Left ventricle myocardium inferior (tissue), 1 donor: ENCODE data around the gene NAXD. TPM values are rescaled to one million over a fixed set of nuclear protein-coding genes. Genes with fewer than 3 reads are reported as not detected.

Experiments
- DNase-seq: peaks from one replicate; pipeline ENCODE4 v3.0.0-alpha.2; 2020
- H3K27ac ChIP-seq: fragments of 200-600 bp; replicated peaks from 2 replicates; pipeline ENCODE4 v1.8.0; 2021
- H3K27me3 ChIP-seq: fragments of 200-600 bp; 2 replicates; pipeline ENCODE4 v1.8.0; 2021; ENCODE audit warnings: low read depth
- H3K36me3 ChIP-seq: fragments of 200-600 bp; 2 replicates; pipeline ENCODE4 v1.8.0; 2021
- H3K4me1 ChIP-seq: fragments of 200-600 bp; 2 replicates; pipeline ENCODE4 v1.8.0; 2021
- H3K4me3 ChIP-seq: fragments of 200-600 bp; 2 replicates; pipeline ENCODE4 v1.8.0; 2021; ENCODE audit warnings: mild to moderate bottlenecking, moderate library complexity
- H3K9me3 ChIP-seq: fragments of 200-600 bp; replicated peaks from 2 replicates; pipeline ENCODE4 v1.8.0; 2021
- intact Hi-C: fragments of 100-400 bp; cut with micrococcal nuclease; formaldehyde crosslinking; loops from one replicate; pipeline ENCODE4 v1.11.0; 2022
- total RNA-seq: library from RNA; stranded (reverse); fragmentation: NEBNext Ultra II Directional; extraction: Animal tissue kit (Norgen Biotek cat#: 25700); gene quantifications from one replicate; pipeline ENCODE4 v1.2.1, GENCODE V29; 2021
- TF ChIP-seq, protein P1 (sequence below): fragments of 200-600 bp; IDR thresholded peaks from 2 replicates; pipeline ENCODE4 v1.8.0; 2021; ENCODE audit warnings: antibody characterized with exemption, mild to moderate bottlenecking, borderline replicate concordance
- donor health status: DM: no; HTN: yes; CAD: no; lungs with severe emphysema.

Gene NAXD
- total RNA-seq, 1 donor from 2014 or later = 28.0 TPM

DNA sequence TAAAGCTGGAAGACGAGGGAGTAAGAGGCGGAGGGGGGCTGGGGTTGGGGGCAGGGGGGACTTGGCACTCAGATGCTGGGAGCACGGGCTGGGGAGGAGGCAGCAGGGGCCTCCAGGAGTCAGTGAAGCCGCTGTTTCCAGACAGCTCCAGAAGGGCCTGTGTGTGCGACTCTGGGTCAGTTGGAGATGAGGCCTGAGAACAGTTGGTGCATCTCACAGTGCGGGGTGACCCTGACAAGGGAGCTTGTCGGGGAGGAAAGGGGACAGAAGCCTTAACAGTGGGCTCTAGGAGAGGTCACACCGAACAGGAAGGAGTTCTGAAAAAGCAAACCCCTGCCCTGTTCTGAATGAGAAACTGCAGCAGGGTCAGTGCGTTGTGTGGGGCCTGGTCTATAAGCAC is 11.2 kb downstream of the NAXD start:
- DNase-seq = no peak
- TF ChIP-seq, protein P1, sequence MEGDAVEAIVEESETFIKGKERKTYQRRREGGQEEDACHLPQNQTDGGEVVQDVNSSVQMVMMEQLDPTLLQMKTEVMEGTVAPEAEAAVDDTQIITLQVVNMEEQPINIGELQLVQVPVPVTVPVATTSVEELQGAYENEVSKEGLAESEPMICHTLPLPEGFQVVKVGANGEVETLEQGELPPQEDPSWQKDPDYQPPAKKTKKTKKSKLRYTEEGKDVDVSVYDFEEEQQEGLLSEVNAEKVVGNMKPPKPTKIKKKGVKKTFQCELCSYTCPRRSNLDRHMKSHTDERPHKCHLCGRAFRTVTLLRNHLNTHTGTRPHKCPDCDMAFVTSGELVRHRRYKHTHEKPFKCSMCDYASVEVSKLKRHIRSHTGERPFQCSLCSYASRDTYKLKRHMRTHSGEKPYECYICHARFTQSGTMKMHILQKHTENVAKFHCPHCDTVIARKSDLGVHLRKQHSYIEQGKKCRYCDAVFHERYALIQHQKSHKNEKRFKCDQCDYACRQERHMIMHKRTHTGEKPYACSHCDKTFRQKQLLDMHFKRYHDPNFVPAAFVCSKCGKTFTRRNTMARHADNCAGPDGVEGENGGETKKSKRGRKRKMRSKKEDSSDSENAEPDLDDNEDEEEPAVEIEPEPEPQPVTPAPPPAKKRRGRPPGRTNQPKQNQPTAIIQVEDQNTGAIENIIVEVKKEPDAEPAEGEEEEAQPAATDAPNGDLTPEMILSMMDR = no peak
- Histone ChIP-seq H3K27ac (no peak overlapping the region), H3K4me3 (no peak overlapping the region), H3K9me3 (no peaks in the 10 kb centered on the region), H3K27me3 (no peaks in the 10 kb centered on the region), H3K36me3 (peaks cover 79% of the 10 kb centered on the region), H3K4me1 (peaks cover 58% of the 10 kb centered on the region)
- intact Hi-C loops = no loop called here

DNA sequence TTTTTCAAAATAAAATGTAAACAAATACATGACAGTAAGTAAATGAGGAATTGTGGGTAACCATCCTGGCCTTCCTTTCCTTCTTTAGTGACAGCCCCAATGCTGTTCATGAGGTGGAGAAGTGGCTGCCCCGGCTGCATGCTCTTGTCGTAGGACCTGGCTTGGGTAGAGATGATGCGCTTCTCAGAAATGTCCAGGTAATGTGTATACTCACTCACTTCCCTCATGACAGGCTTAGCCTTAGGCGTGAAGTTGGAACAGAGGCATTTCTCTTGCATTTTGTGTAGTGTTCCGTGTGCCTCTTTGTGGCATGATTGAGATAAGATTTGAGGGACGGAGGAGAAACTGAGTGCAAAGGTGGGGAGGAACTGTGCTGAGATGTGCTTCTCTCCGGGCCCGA is 12.0 kb downstream of the NAXD start:
- Histone ChIP-seq H3K4me1 (peaks cover 50% of the 10 kb centered on the region), H3K27me3 (no peaks in the 10 kb centered on the region), H3K4me3 (no peak overlapping the region), H3K27ac (no peak overlapping the region), H3K36me3 (peaks cover 76% of the 10 kb centered on the region), H3K9me3 (no peaks in the 10 kb centered on the region)
- DNase-seq = no peak
- TF ChIP-seq, protein P1 = no peak
- intact Hi-C loops = no loop called here

DNA sequence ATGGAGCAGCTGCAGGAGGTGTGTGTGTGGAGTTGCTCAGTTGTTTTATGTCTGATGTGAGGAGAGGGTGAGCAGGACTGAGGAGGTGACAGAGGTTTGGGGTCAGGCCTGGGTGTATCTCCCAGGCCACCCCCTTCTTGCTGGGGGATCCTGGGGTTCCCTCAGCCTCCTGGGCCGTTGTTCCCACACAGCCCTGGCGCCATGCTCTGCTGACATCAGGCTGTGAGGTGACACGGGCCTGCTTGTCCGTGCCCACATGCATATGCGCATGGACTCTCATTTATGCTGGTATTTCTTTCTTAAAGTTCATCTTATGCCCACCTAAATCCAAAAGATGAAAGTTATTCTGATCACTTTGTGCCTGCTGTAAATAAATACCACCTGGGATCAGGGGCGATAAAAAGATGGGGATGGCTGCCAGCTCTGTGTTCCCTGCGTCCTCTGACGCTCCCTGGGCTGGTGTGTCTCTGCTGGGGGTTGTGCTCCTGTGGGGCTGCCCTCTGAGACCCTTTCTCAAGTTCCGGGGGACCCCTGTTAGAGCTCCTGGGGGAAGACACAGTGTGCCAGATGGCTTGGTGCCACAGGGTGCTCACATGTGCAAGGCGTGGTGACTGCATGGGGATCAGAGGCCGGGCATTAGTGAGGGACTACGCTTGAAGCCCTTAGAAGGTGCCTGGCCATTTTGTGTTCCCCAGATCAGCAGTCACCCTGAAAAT is 12.6 kb downstream of the NAXD start:
- Histone ChIP-seq H3K4me3 (no peak overlapping the region), H3K4me1 (peaks cover 47% of the 10 kb centered on the region), H3K27me3 (no peaks in the 10 kb centered on the region), H3K36me3 (peaks cover 70% of the 10 kb centered on the region), H3K27ac (peak overlapping the region; percentile 30), H3K9me3 (no peaks in the 10 kb centered on the region)
- intact Hi-C loops = no loop called here
- no peak for DNase-seq
- TF ChIP-seq, protein P1 = no peak

DNA sequence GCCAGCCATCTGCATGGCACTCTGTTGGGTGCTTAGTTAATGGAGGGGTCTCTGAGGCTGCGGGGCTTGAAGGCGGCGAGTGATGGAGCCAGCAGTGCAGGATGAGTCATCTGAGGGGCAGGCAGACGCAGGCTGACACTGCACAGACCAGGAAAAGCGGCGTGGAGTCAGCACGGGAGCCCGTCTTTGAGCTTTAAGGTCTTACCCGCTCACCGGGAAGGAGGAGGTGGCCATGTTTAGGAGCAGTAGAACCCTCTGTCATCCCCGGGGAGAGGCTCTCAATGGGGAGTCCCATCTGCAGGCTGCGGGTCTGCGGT is 13.1 kb downstream of the NAXD start:
- TF ChIP-seq, protein P1 = no peak
- Histone ChIP-seq H3K4me3 (no peak overlapping the region), H3K36me3 (peaks cover 65% of the 10 kb centered on the region), H3K9me3 (no peaks in the 10 kb centered on the region), H3K27ac (peak overlapping the region; percentile 30), H3K27me3 (no peaks in the 10 kb centered on the region), H3K4me1 (peaks cover 47% of the 10 kb centered on the region)
- intact Hi-C loops = no loop called here
- DNase-seq = no peak

DNA sequence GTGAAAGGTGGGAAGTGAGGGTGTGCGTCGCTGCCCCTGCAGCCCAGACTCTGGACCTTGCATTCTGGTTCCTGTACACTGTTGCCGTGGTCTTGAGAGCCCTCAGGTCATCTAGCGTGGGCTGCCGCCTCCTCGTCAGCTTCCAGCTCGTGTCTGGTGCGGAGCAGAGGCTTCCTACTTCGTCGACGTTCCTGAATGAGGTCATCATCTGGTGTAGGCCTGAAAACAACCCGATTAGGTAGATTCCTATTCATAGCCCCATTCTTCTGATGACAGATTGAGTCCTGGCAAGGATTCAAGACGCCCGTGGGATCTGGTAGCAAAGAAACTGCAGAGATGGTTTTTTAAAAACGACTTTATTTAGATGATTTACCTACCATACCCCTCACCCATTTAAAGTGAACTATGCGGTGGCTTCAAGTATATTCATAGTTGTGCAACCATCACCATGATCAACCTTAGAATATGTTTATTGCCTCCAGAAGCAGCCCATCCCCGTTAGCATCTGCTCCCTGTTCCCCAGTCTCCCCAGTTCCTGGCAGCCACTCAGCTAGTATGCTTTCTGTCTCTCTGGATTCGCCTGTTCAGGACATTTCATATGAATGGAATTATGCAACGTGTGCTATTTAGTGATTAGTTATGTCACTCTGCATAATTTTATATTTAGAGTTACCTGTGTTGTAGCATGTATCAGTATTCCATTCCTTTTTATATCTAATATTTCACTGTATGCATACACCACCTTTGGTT is 13.8 kb downstream of the NAXD start:
- no peak for DNase-seq
- Histone ChIP-seq H3K36me3 (peaks cover 61% of the 10 kb centered on the region), H3K27ac (peak overlapping the region; percentile 30), H3K4me1 (peaks cover 47% of the 10 kb centered on the region), H3K27me3 (no peaks in the 10 kb centered on the region), H3K9me3 (no peaks in the 10 kb centered on the region), H3K4me3 (no peak overlapping the region)
- TF ChIP-seq, protein P1 = no peak
- intact Hi-C loops = no loop called here
